Body of pancreas (tissue), 4 donors: ENCODE results near the gene CFAP46. TPM values are rescaled to one million over a fixed set of nuclear protein-coding genes. Genes with fewer than 3 reads are reported as not detected.

Experiments
- ATAC-seq: fragments of 150-250 bp; one replicate; pipeline ENCODE4 v1.9.1; 2016
- DNase-seq, 4 donors: peaks; one replicate each; pipeline ENCODE4 v3.0.0-alpha.2; 2019
- H3K27ac ChIP-seq, 4 donors: fragments of 200-600 bp; sonication (generic); 1 replicate in 3 of 4; 2 replicates in 1 of 4; pipeline versions ENCODE4 v1.5.1 to v1.6.1; 2016 to 2019; ENCODE audit warnings: mild to moderate bottlenecking in 1 of 4, mixed read lengths in 1 of 4, moderate library complexity in 1 of 4
- H3K27me3 ChIP-seq, 2 donors: fragments of 200-600 bp; sonication (generic); one replicate each; pipeline ENCODE4 v1.6.0; 2016; ENCODE audit warnings: mild to moderate bottlenecking in 1 of 2
- H3K36me3 ChIP-seq, 2 donors: fragments of 200-600 bp; sonication (generic); replicated peaks in 1 of 2; 2 replicates each; pipeline ENCODE4 v1.5.1; 2016; ENCODE audit warnings: low read depth in 2 of 2; ENCODE audit not compliant: insufficient read depth in 1 of 2
- H3K4me1 ChIP-seq: fragments of 200-600 bp; sonication (generic); one replicate; pipeline ENCODE4 v1.6.0; 2016
- H3K4me3 ChIP-seq, 2 donors: fragments of 200-600 bp; sonication (generic); 1 replicate in 1 of 2; 2 replicates in 1 of 2; pipeline ENCODE4 v1.5.1; 2016 to 2019
- H3K9me3 ChIP-seq, 3 donors: fragments of 200-600 bp; sonication (generic); 1 replicate in 2 of 3; 2 replicates in 1 of 3; pipeline ENCODE4 v1.5.1; 2016
- CTCF ChIP-seq, 7 experiments: fragments of 450-650 bp in 4 of 7; fragments of 200-600 bp in 3 of 7; sonication (generic) in 3 of 7; IDR thresholded peaks; one replicate each; pipeline ENCODE4 v1.5.1; 2016 to 2019; ENCODE audit warnings: antibody characterized with exemption in 7 of 7
- POLR2A ChIP-seq, 3 donors: fragments of 450-650 bp; IDR thresholded peaks; one replicate each; pipeline ENCODE4 v1.6.1; 2016; ENCODE audit warnings: antibody characterized with exemption in 3 of 3, mild to moderate bottlenecking in 2 of 3
- WGBS, 2 donors: methylation state at CpG; one replicate each; pipeline ENCODE4 v1.1.5; 2017; 5-methylcytosine and 5-hydroxymethylcytosine counted together
- intact Hi-C: fragments of 100-400 bp; cut with DNase I; formaldehyde crosslinking; loops from one replicate; pipeline ENCODE4 v1.15.1; 2023
- total RNA-seq, 2 donors: library from RNA; depleted of rRNA; stranded (reverse); fragments of >200 nt; gene quantifications; one replicate each; pipeline ENCODE4 v1.1.0, GENCODE V29; 2016

CFAP46 gene
- total RNA-seq, 2 donors from 2014 or later = 0.33 to 0.52 TPM

- Histone ChIP-seq H3K4me1 (peaks cover 26% of the 10 kb centered on the region), H3K27ac (no peak overlapping the region), H3K4me3 (no peak overlapping the region), H3K9me3 (no peaks in the 10 kb centered on the region), H3K27me3 (peaks cover 0 to 33% of the 10 kb centered on the region in 2 donors), H3K36me3 (peaks cover 0 to 2% of the 10 kb centered on the region in 2 donors)
- 2% methylated on average over 77 of the region's 80 CpGs; no CpG with 5 or more reads in 1 of the 2 donors for WGBS, 2 donors
- intact Hi-C loops = loop anchor here (10.0 kb wide), 1 partner anchor 132 kb away; no protein-coding TSS in a partner anchor
- DNase-seq (no peak), ATAC-seq (no peak)
- TF ChIP-seq CTCF (IDR thresholded peaks at IDR 0.05) = no peak
- no peak for TF ChIP-seq POLR2A (IDR thresholded peaks at IDR 0.05)
Measured at GRCh38 chr10:132786884-132787494, 155.4 kb downstream of the CFAP46 start.

- Histone ChIP-seq H3K4me3 (no peak overlapping the region), H3K9me3 (no peaks in the 10 kb centered on the region), H3K27ac (no peak overlapping the region), H3K27me3 (peaks cover 0 to 32% of the 10 kb centered on the region in 2 donors), H3K4me1 (peaks cover 26% of the 10 kb centered on the region), H3K36me3 (peaks cover 0 to 2% of the 10 kb centered on the region in 2 donors)
- TF ChIP-seq POLR2A (IDR thresholded peaks at IDR 0.05) (no peak), CTCF (IDR thresholded peaks at IDR 0.05) (no peak)
- DNase-seq (no peak), ATAC-seq (no peak)
- intact Hi-C loops = loop anchor here (10.0 kb wide), 1 partner anchor 132 kb away; no protein-coding TSS in a partner anchor
- 2 to 15% methylated on average over 17 to 44 of the region's 58 CpGs for WGBS, 2 donors
Measured at GRCh38 chr10:132786476-132786883, 155.9 kb downstream of the CFAP46 start.

GRCh38 chr10:132785723-132786475 lies 156.5 kb downstream of the CFAP46 start, which contains the start of gene NKX6-2:
Gene NKX6-2 (minus strand): TSS chr10:132786147. CDS start chr10:132785948, 199 bp downstream.
- no peak within 1 kb of the TSS for H3K27ac ChIP-seq
- H3K4me3 ChIP-seq = no peak within 1 kb of the TSS
- no peaks in the 10 kb centered on the region for H3K9me3 ChIP-seq
- TF ChIP-seq CTCF (IDR thresholded peaks at IDR 0.05) (no peak), POLR2A (IDR thresholded peaks at IDR 0.05) (no peak)
- intact Hi-C loops = loop anchor here (10.0 kb wide), 1 partner anchor 131 kb away; no protein-coding TSS in a partner anchor
- DNase-seq (no peak), ATAC-seq (no peak)
- H3K27me3 ChIP-seq = peaks cover 0 to 29% of the 10 kb centered on the region in 2 donors
- H3K36me3 ChIP-seq = peaks cover 0 to 2% of the 10 kb centered on the region in 2 donors
- H3K4me1 ChIP-seq = peaks cover 26% of the 10 kb centered on the region
- 1 to 17% methylated on average over 7 to 71 of the region's 119 CpGs for WGBS, 2 donors

- Histone ChIP-seq H3K36me3 (peaks cover 0 to 2% of the 10 kb centered on the region in 2 donors), H3K27me3 (peaks cover 0 to 29% of the 10 kb centered on the region in 2 donors), H3K9me3 (no peaks in the 10 kb centered on the region), H3K4me3 (no peak overlapping the region), H3K27ac (no peak overlapping the region), H3K4me1 (peaks cover 26% of the 10 kb centered on the region)
- ATAC-seq (no peak), DNase-seq (no peak)
- no peak for TF ChIP-seq POLR2A (IDR thresholded peaks at IDR 0.05)
- TF ChIP-seq CTCF (IDR thresholded peaks at IDR 0.05) = no peak
- intact Hi-C loops = loop anchor here (10.0 kb wide), 1 partner anchor 130 kb away; no protein-coding TSS in a partner anchor
- WGBS, 2 donors = 8% methylated on average over 86 of the region's 111 CpGs; no CpG with 5 or more reads in 1 of the 2 donors
Measured at GRCh38 chr10:132784866-132785722, 157.3 kb downstream of the CFAP46 start.
